AG04450 (cell line): ENCODE measurements around the gene VRK2. TPM values are rescaled to one million over a fixed set of nuclear protein-coding genes. Genes with fewer than 3 reads are reported as not detected.

Source experiments
- CTCF ChIA-PET: fragments of 300-600, 350-600 bp; formaldehyde crosslinking; extraction: SDS; loops from one replicate; lab custom pipeline; 2022; ENCODE audit warnings: antibody characterized with exemption, inconsistent platforms; lab: Charles Lee
- POLR2A ChIA-PET: fragments of 350-600 bp; formaldehyde crosslinking; extraction: SDS; loops from one replicate; lab custom pipeline; 2021; ENCODE audit warnings: antibody characterized with exemption, inconsistent platforms; lab: Yijun Ruan, JAX
- DNase-seq: peaks from one replicate; pipeline ENCODE4 v3.0.0-alpha.2; 2011; ENCODE audit warnings: low read depth, low spot score
- H3K27ac ChIP-seq: one replicate; pipeline ENCODE4 v1.5.1; 2012; ENCODE audit warnings: low read depth, low read length, control low read depth
- H3K27me3 ChIP-seq: one replicate; pipeline ENCODE4 v1.6.0; 2012; ENCODE audit warnings: low read length; ENCODE audit not compliant: control insufficient read depth, insufficient read depth
- H3K4me3 ChIP-seq: 2 replicates; pipeline ENCODE4 v1.5.1; 2011; ENCODE audit warnings: mild to moderate bottlenecking, low read depth, low read length, control low read depth
- H3K9me3 ChIP-seq: 2 replicates; pipeline ENCODE4 v1.5.1; 2012; ENCODE audit warnings: low read length; ENCODE audit not compliant: control insufficient read depth, insufficient read depth
- polyA plus RNA-seq: library from polyadenylated mRNA; depleted of rRNA; stranded (reverse); fragments of >200 nt; gene quantifications from 2 replicates; pipeline ENCODE4 v1.2.3, GENCODE V29; 2011; rRNA removed
- TF ChIP-seq, protein P1 (sequence below): IDR thresholded peaks from 2 replicates; pipeline ENCODE4 v1.5.1; 2011; ENCODE audit warnings: low read depth, low read length, control low read depth, inconsistent platforms

VRK2 gene
- polyA plus RNA-seq, 1 experiment, result 19.4 TPM

DNA sequence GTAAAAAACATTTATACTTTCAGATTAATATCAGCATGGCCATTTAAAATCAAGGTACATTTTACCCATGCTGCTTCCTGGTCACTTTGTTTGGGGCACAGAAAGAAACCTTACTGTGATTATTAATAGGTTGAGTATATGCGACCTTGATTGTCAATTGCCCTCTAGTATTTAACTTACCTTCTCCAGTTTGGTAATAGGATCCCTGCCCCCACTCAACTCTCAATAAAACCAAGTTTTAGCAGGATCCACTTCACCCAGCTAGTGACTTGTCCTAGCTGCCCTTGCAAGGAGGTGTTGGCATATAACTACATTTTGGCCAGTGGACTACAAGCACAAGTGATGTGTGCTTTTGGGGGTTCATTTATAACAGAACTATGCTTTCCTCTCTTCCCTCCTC, 160.2 kb downstream of the VRK2 start:
- no peak for DNase-seq
- CTCF ChIA-PET, result no interaction called here
- Histone ChIP-seq H3K4me3 (no peak overlapping the region), H3K27ac (no peak overlapping the region), H3K9me3 (peaks cover 7% of the 10 kb centered on the region), H3K27me3 (no peaks in the 10 kb centered on the region)
- POLR2A ChIA-PET, result no interaction called here
- TF ChIP-seq, protein P1, sequence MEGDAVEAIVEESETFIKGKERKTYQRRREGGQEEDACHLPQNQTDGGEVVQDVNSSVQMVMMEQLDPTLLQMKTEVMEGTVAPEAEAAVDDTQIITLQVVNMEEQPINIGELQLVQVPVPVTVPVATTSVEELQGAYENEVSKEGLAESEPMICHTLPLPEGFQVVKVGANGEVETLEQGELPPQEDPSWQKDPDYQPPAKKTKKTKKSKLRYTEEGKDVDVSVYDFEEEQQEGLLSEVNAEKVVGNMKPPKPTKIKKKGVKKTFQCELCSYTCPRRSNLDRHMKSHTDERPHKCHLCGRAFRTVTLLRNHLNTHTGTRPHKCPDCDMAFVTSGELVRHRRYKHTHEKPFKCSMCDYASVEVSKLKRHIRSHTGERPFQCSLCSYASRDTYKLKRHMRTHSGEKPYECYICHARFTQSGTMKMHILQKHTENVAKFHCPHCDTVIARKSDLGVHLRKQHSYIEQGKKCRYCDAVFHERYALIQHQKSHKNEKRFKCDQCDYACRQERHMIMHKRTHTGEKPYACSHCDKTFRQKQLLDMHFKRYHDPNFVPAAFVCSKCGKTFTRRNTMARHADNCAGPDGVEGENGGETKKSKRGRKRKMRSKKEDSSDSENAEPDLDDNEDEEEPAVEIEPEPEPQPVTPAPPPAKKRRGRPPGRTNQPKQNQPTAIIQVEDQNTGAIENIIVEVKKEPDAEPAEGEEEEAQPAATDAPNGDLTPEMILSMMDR, result no peak

DNA sequence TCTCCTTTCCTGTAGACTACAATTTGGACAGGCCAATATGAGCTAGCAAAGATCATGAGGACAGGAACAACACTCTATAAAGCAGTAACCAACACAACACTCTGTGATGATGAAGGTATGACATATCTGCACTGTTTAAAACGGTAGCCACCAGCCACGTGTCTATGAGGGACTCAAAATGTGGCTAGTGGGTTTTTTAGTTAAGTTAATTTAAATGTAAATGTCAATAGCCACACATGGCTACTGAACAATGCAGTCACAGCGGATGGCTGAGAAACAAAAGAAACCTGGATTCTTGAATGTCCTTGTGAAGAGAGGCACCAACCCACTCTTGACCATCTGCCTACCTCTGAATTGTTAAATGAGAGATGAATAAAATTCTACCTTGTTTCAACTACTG, 160.6 kb downstream of the VRK2 start:
- H3K4me3 ChIP-seq, result no peak overlapping the region
- TF ChIP-seq, protein P1, result no peak
- no peak for DNase-seq
- ChIA-PET POLR2A (no interaction called here), CTCF (interaction anchor here (1.6 kb wide), 1 partner anchor 10 kb away, joined by 6 read pairs; no protein-coding TSS in a partner anchor)
- no peak overlapping the region for H3K27ac ChIP-seq
- H3K27me3 ChIP-seq, result no peaks in the 10 kb centered on the region
- H3K9me3 ChIP-seq, result peaks cover 7% of the 10 kb centered on the region

Other genes starting within 250 kb of the VRK2 start
- gene FANCL, start 194.5 kb downstream of the VRK2 start, polyA plus RNA-seq, result 13.4 and 18.8 TPM in 2 replicates